ENCODE data around the gene ZFP14.
"Not testable (repeated sequence)": the region's sequence is repeated elsewhere in the genome, so short reads cannot be mapped to it uniquely, and the experiment has no call there.

ZFP14 gene

DNA sequence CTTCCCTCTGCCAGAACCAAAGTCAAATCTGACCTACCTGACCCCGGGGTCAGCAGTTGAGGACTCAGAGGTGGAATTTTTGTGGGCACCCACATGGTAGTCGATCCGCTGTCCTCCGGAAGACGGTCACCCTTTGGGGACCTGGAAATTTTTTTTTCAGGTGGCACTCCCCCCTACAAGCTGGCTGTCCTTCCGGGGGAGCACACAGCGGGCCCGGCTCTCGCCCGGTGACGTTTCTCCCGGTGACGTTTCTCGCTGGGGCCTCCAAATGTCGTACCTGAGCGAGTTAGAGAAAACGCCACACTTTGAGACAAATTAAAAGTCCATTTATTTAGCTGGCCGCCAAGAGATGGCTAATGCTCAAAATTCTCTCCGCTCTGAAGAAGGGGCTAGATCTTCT lies 48.8 kb downstream of the ZFP14 start:
- no peak for DNase-seq

DNA sequence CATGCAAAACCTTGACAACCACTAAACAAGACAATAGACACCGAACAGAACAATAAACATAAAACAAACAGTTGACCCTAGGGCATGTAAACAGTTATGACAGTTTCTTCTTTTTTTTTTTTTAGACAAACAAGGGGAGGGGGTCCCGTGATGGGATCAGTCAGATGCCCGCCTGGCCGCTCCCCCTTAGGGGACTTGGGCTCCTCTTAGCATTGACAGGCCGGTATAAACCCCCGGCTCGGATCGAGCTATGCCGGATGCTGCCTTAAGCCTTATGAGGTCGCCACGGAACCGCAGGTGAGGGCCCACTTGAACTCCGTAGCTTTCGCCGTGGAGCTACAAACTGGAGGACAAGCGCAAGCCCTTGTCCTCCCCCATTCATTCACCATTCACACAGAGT lies 49.5 kb downstream of the ZFP14 start:
- not testable (repeated sequence) for DNase-seq

DNA sequence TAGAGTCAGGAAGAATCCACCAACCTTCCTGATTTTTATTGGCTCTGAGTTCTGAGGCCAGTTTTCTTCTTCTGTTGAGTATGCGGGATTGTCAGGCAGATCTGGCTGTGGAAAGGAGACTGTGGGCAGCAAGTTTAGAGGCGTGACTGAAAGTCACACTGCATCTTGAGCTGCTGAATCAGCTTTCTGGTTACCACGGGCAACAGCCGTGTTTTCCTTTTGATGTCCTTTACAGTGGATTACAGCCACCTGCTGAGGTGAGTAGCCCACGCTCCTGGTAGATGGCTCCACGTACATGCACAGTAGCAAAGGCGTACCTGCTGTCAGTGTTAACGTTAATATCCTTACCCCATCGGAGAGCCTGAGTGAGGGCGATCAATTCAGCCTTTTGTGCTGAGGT lies 52.4 kb downstream of the ZFP14 start:
- not testable (repeated sequence) for DNase-seq

DNA sequence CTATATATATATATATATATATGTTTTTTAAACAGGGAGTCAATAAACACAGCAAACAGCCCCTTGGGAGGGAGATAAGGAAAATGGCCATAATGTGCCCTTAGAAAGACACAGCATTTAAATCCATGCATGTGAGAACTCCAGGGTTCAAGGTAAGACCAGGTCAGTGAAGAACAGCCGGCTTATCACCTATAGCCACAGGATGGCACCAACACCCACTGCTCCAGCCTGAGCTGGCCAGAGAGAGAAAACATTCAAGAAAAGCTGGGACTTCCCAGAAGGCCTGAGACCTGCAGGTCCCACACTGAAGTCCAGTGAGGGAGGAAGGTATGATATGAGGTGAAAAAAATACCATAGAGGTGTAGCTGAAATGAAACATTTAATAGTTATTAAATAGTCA lies 63.8 kb downstream of the ZFP14 start:
- DNase-seq = not testable (repeated sequence)

DNA sequence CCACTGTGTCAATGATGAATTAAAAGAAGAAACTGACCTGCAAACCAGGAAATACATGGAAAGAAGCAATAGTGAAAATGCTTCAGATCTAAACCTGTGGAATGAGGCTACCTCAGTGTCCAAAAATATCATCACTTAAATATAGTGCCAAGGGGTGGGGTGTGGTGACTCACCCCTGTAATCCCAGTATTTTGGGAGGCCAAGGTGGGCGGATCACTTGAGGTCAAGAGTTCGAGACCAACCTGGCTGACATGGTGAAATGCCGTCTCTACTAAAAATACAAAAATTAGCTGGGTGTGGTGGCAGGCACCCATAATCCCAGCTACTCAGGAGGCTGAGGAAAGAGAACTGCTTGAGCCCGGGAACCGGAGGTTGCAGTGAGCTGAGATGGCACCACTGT lies 64.9 kb downstream of the ZFP14 start:
- DNase-seq = not testable (repeated sequence)

DNA sequence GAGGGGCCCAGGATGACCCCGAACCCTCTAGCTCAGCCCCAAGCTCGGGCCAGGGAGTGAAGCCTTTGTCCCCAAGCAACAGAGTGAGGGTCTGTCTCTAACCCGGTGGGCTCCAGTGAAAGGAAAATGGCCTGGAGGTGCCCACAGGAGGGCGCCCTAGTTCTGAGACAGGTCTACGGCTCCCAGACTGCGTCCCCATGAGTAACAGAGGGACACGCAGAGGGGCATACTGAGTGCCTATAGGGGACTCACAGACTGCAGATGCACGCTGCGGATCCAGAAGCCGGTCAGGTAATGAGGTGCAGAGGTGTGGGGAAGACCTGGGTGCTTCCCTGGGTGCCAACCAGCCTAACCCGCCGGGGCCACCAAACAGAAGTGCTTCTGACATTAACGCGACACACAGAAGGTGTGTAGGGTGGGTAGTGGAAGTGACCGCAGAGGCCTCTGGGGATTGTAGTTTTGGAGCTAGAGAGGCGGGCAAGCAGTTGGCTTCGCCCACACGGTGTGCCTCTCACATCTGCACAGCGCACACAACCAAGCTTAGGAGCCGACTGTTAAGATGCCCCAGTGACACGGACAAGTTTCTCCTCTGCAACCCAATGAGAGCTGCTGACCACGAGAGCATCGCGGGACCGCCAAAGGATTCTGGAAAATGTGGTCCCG lies 67.8 kb downstream of the ZFP14 start:
- DNase-seq = not testable (repeated sequence)

DNA sequence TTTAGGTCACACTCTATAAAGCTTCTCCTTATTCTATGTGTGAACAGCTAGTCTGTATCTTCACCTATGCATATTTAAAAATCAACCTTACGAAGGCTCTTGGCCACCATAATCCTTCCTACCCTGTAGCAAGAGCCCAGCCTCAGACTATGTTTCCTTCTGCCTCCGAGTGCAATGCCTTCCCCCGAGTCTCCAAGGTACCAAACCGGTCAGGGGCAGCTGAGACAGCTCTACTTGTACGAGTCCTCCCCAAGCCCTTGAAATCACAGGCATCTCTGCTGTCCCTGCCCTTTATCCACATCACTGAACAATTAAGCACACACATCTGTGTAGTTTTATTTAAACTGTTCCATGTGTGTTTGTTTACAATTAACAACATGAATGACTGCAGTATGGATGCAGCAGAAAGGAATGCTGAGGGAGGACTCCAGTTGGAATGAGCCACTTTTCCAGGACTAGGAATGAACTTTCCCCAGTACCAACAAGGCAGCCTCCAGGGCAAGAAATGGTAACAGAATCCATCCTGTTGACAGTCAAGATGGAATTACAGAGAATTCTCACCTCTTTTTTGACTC lies 68.5 kb downstream of the ZFP14 start:
- DNase-seq = not testable (repeated sequence)

DNA sequence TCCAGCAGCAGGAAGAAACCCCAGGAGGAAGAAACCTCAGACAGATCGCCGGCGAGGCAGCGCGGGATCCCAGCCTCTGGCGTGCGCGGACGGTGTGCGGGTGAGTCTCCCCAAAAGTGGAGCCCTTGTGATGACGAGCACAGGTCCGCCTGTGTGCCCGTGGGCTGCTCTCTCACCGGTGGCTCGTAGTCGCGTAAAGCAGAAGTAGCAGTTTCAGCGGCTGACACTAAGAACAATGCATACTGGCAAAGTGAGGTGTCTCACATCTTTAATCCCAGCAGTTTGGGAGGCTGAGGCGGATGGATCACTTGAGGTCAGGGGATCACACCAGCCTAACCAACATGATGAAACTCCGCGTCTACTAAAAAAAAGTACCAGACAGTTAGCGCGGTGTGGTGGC lies 69.2 kb downstream of the ZFP14 start:
- not testable (repeated sequence) for DNase-seq

DNA sequence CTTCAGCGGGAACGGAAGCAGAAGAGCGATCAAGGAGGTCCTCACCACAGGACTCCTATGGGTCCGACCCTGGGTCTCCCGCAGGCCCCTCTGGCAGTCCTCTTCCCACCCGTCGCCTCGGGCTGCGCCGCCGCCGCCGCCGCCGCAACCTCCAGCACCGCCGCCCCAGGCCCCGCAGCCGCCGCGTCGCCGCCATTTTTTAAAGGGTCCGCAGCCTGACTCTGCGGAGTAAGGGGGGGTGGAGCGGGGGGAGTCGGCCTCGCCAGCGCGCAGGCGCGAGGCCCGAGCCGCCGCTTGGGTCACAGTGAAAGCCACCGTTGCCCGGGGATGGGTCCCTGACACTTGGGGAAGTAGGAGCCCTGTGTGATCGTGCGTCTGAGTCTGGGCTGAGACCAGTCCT lies 69.7 kb downstream of the ZFP14 start:
- DNase-seq = not testable (repeated sequence)

DNA sequence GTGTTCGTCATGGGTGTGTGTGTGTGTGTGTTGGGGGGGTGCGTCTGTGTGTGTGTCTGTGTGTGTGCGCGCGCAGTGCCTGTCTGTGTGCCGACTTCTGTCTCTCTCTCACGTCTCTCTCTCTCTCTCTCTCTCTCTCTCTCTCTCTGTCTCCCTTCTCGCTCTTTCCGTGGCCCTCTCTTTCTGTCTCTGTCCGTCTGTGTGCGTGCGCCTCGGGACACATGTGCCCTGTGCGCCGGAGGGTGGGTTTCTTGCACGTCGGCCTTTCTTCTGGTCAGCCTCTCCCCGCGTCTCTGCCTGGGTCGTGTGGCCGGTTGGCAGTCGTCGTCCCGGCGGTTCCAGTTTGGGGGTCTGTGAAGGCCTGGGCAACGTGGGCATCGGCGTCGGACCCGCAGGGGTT lies 86.7 kb downstream of the ZFP14 start:
- DNase-seq = not testable (repeated sequence)
